ENCODE data around the gene KIAA1143.

Gene KIAA1143

DNA sequence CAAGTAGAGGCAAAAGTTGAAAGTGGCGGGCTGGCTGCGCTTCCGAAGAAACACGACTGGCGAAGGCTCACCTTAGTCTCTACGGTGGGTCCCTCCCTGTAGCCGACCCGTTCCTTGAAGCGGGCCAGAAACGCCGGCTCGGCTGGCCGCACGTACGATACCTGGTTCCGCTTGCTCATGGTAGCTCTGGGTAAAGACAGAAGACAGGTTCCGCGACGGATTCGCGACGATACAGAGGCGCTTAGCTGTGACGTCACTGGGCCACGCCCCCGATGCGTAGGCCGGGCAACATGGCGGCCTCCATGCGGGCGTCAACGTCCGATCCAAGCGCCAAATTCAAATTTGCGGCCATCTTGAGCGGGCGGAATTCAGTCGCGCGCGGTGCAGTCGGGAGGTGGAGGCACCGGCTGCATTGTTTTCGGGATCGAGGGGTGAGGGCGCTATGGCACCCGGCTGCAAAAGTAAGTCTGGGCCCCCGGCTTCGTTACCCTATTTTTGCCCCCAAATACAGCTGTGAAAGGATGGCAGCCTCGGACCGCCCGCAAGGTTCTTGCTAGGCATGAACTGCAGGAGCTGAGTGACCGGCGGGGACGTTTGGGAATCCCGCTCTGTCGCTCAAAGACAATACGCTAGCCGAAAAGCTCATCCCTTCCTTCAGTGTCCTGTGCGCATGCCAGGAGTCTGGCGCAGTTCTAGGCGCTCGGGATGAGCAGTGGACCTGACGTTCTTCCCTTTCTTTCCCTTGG is at the start of gene KIAA1143, which contains the start of gene KIF15:
TSS of gene KIAA1143 (minus strand) at position 196 of the 746 bp plus-strand sequence. CDS start at position 179, 17 bp downstream.
TSS of gene KIF15 (plus strand) at position 371 of the 746 bp plus-strand sequence. CDS start at position 443, 72 bp downstream.
- peak; percentile 96 for DNase-seq (ENCODE audit: low read depth)

DNA sequence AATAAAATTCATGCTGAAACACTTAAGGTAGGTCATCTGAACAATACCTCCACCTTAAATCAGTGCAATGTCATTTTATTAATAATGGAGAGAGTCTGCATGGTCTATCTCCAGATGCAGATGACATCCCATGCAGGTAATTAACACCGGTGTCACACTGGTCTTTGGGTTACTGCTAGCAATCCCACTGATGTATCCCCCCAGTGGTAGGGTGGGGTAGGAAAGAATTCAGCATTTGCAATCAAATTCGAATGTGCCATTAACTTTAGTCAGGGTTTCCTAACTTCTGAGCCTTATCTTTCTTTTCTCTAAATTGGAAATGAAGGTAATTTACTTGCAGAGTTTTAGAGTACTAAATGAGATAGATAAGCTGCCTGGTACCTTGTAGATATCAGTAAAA is 44.5 kb upstream of the KIAA1143 start:
- DNase-seq (ENCODE audit: low read depth), result no peak

DNA sequence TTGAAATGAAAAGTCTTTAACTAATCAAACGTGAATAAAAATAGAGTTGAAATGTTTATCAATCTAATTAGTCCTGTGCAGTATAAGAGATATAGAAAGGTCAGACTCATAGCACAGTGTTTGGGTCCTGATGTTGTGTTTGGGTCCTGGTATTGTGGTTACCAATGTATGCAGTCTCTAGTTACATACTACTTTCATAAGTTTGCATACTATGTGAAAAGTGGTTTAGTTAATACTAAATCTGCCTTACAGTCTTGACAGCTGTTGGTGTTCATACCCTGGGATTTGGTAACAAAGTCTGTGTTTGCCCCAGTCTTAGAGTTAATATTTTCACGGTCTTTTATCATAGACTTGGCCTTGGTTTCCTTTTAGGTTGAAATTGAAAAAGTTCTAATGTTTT is 41.9 kb upstream of the KIAA1143 start:
- DNase-seq (ENCODE audit: low read depth), result no peak

DNA sequence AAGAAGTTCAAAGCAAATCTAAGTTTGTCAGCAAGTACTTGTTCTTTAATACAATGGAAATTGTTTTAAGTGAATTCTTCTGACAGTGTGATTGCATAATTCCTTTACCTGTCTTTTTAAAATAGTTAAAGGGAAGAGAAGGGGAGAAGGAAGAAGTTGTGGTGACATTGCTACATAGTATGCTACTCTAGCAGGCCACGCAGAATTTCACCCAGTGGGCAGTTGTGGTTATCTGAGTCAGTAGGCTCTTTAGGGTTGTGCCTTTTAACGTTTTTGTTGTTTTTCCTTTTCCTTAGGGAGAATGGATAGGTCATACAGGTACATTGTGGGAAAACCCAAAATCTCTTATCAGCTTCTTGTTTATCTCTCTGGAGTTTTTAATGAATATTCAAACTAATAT is 40.6 kb upstream of the KIAA1143 start:
- no peak for DNase-seq (ENCODE audit: low read depth)

DNA sequence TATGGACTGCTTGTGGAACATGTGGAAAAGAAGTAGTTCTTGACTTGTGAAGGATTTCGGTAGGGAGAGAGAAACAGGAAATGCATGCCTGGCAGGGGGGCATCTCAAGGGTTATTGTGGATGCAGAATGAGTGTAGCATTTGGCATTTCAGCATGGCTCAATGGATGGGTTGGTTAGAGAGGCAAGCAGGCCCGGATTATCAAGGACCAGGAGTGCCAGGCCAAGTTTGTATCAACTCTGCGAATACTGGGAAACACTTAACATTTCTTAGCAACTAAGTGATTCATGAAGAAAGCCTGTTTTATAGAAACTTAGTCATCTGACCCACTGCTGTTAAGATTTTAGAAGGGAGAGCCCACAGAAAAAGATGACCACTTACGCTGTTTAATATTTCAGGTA is 33.8 kb upstream of the KIAA1143 start:
- peak; percentile 29 for DNase-seq (ENCODE audit: low read depth)

DNA sequence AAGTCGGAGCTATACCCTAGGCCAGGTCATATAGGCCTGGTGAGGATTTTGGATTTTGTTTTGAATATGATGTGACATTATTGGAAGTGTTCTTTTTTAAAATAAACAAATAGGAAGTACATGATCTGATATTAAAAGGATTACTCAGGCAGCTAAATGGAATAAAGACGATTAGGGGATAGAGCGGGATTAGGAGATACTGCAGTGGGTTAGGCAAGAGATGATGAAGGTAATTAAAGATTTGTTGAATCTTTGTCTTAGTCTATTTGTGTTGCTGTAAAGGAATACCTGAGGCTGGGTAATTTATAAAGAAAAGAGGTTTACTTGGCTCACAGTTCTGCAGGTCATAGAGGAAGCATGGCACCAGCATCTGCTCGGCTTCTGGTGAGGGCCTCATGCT is 21.5 kb upstream of the KIAA1143 start:
- DNase-seq (ENCODE audit: low read depth), result no peak

DNA sequence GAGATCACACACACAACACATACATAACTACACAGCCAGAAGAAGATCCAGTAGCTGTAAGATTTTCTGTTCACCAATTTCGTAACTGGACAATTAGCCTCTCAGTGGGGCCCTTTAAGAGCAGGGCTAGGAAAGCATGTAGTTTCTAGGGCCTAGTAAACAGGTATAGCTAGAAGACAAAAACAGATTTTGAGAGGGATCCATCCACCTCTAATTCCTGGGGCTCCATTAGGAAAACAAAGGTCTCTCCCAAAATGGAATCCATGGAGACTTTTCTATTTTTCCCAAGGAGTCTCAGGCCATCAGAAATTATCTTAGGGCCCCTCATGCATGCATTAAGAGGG is 10.7 kb upstream of the KIAA1143 start:
- no peak for DNase-seq (ENCODE audit: low read depth)

DNA sequence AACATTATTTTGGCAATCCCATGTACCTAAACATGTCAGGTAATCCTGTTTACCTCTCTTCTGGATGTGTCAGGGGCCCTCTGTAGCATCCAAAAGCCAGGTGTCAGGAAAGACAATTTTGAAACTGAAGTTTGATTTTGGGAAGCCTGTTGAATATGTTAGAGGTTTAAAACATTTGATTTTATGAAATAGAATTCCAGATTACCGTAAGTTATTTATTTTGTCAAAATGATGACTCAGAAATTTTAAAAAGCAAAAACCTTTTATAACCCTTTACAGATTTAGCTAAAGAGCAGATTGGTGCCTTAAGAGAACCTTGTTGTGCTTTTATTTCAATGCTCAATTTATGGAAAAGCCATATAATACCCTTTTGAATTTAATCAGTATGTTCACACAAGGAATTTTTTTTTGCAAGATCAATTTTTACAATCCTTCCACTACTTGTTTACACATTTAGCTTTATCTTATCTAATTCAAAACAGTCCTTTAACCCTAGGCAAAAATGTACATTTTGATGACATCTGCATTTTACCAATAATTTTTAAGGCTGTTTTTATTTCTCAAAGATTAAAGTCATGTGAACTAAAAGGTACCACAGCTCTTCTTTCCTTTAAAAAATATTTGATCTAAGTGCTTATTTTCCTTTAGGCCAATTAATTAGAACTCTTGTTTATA is 10.1 kb upstream of the KIAA1143 start:
- no peak for DNase-seq (ENCODE audit: low read depth)

DNA sequence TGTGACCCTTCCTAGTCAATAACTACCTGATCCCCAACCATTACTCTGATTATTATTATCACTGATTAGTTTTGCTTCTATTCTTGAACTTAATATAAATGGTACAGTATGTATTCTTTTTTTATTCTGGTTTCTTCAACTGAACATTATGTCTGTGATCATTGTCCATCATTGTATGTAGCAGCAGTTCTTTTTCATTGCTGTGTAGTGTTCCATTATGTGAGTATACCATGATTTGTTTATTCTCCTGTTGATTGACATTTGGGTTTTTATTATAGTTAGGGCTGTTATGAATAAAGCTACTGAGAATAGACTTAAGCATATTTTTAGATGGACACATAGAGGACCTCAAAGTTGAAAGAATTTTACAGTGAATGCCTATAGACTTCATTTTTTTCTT is 2.8 kb upstream of the KIAA1143 start:
- DNase-seq (ENCODE audit: low read depth), result no peak

DNA sequence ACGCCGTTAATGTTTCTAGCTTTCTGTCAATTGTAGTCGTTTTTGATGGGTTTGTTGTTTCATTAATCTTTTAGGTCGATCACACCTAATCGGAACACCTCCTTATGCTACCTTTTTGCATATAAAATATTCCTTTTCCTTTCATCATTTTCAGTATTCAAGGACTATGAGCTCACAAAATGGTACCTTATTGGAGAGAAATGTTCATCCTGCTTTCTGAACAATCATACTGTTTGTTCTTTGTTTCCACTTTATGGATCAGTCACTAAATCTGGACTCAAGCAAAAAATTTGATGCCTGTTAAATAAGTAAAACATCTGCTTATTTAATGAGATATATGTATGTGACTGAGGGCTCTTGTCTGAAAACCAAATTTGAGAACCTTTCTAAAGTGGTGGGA is 1.3 kb upstream of the KIAA1143 start:
- no peak for DNase-seq (ENCODE audit: low read depth)

DNA sequence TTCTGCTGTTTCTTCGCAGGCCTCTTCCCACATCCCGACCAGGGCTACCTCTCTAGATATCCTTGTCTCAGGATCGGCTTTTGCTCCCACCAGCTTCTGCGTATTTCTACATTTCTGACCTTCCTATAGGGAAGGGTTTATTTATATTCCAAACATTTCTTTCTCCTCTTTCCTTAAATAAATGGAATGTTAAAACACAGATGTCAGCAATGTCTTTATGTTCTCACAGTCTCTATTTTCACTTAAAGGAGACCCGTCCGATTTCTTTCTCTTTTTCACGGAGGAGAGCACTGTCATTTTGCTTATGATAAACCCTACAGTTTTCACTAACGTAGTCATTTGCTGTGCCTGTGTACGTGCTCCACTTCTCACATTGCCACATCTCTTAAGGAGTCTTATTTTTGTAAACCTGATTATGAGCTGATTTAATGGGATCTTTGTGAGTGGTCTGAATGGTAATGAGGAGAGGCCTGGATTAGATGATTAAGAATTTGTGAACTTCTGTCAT is 805 bp upstream of the KIAA1143 start:
- DNase-seq (ENCODE audit: low read depth), result peak; percentile 34

DNA sequence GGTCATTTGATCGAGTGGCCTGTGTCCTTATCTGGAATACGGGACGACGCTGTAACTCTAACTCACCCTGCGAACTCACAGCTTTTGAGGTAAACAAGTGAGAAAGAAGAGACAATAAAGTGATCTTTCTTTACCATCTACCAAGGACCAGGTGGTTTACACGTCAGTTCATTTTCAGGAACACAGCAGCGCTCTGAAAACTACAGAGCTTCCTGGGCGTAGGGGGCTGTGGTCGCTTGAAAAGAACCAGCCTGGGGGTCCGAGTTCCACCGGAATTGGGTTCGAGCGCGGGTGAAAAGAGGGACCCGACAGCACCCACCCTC is 357 bp downstream of the KIAA1143 start:
- DNase-seq (ENCODE audit: low read depth), result no peak

DNA sequence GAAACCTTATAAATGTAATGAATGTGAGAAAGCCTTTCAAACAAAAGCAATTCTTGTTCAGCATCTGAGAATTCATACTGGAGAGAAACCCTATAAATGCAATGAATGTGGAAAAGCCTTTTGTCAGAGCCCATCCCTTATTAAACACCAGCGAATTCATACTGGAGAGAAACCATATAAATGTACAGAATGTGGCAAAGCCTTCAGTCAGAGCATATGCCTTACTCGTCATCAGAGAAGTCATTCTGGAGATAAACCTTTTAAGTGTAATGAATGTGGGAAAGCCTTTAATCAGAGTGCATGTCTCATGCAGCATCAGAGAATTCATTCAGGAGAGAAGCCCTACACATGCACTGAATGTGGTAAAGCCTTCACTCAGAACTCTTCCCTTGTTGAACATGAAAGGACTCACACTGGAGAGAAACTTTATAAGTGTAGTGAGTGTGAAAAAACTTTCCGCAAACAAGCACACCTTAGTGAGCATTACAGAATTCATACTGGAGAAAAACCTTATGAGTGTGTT is 26.7 kb downstream of the KIAA1143 start:
- no peak for DNase-seq (ENCODE audit: low read depth)

DNA sequence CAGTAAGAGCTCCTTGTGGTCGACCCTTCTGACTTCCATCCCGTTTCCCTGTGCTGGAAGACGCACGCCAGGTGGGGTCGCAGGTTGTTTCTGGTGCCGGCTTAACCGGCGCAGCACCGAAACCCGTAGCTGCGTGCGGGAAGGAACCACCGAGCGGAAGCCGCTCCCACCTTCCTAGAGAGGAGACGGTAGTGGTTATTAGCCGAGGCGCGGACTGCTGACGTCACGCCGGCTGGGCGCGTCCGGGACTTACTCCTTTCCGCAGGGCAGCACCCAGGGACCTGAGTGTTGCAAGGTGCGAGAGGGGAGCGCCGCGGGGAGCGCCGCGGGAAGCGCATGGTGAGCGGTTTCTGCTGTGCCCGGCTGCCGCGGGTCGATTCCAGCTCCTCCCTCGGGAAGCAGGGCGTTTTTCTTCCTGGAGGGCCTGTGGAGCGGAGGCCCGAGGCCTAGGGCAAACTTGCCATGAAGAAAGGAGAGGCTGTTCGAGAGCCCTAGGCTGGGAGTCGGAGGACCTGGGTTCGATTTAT is 32.0 kb downstream of the KIAA1143 start, which contains the start of gene ZNF501:
TSS of gene ZNF501 (plus strand) at position 252 of the 527 bp plus-strand sequence. CDS start 4,787 bp downstream, outside the sequence.
- DNase-seq (ENCODE audit: low read depth), result peak; percentile 94

DNA sequence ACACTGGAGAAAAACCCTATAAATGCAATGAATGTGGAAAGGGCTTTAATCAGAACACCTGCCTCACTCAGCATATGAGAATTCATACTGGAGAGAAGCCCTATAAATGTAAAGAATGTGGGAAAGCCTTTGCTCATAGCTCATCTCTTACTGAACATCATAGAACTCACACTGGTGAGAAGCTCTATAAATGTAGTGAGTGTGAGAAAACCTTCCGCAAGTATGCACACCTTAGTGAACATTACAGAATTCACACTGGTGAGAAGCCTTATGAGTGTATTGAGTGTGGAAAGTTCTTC is 39.4 kb downstream of the KIAA1143 start:
- DNase-seq (ENCODE audit: low read depth), result no peak

DNA sequence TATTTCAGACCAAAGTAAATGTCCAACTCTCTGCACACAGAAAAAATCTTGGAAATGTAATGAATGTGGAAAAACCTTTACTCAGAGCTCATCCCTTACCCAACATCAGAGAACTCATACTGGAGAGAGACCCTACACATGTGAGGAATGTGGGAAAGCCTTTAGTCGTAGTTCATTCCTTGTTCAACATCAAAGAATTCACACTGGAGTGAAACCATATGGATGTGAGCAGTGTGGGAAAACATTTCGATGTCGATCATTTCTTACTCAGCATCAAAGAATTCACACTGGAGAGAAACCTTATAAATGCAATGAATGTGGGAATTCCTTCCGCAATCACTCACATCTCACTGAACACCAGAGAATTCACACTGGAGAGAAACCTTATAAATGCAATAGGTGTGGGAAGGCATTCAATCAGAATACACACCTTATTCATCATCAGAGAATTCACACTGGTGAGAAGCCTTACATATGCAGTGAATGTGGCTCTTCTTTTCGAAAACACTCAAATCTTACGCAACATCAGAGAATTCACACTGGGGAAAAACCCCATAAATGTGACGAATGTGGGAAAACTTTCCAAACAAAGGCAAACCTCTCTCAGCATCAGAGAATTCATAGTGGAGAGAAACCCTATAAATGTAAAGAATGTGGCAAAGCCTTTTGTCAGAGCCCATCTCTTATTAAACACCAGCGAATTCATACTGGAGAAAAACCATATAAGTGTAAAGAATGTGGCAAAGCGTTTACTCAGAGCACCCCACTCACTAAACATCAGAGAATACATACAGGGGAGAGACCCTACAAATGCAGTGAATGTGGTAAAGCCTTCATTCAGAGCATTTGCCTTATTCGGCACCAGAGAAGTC is 40.0 kb downstream of the KIAA1143 start:
- peak; percentile 17 for DNase-seq (ENCODE audit: low read depth)

DNA sequence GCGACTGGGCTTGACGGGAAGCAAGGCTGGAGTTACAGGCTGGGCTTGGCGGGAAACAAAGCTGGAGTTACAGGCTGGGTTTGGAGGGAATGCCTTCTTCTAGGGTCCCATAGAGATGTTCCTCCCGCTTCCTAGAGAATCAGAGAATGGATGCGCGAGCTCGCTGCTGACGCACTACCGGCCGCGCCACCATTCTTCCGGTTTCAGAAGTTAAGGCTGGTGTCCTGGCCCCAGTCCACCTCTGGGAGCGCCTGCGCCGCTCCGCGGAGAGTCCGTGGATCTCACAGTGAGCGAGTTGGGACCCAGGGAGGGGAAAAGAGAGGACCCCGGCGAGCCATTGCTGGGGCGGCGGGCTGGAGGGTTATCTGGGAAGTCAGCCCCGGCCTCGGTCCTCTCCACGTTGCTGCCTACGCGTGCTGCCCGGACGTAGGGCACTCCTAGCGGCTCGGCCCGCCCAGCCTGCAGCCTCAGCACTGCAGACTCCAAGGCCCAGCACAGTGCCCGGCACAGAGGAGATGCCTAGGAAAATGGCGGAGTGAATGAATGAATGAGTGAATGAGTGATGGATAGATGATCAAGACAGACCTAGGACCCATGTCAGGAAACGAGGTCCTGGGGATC is 48.9 kb downstream of the KIAA1143 start, which contains the start of gene ZNF502:
TSS of gene ZNF502 (plus strand) at position 206 of the 621 bp plus-strand sequence. CDS start 7,602 bp downstream, outside the sequence.
- peak; percentile 91 for DNase-seq (ENCODE audit: low read depth)
